NCI-H526 treated with DMSO at 0.1 percent for 48 hours (cell line): ENCODE data around the gene IL25.
"Not testable (repeated sequence)": the region's sequence is repeated elsewhere in the genome, so short reads cannot be mapped to it uniquely, and the experiment has no call there.

Experiments used
- DNase-seq: peaks from one replicate; lab custom pipeline; 2025; lab: John Stamatoyannopoulos, UW

Gene IL25

GRCh38 chr14:23375527-23376251 is 3.1 kb downstream of the IL25 start:
- no peak for DNase-seq

- no peak for DNase-seq
Observed at GRCh38 chr14:23376482-23377197, 4.0 kb downstream of the IL25 start, which contains the start of gene CMTM5. Gene CMTM5 (plus strand): TSS chr14:23377046. CDS start chr14:23377252, 206 bp downstream.

GRCh38 chr14:23377198-23377550 is 4.6 kb downstream of the IL25 start:
- no peak for DNase-seq

GRCh38 chr14:23377573-23378563 is 5.3 kb downstream of the IL25 start:
- DNase-seq, result no peak

GRCh38 chr14:23378612-23379220 is 6.1 kb downstream of the IL25 start:
- DNase-seq, result no peak

- DNase-seq, result peak; percentile 18
Observed at GRCh38 chr14:23379366-23380196, 7.0 kb downstream of the IL25 start.

- no peak for DNase-seq
Observed at GRCh38 chr14:23380197-23380914, 7.7 kb downstream of the IL25 start.

- no peak for DNase-seq
Observed at GRCh38 chr14:23380976-23381375, 8.4 kb downstream of the IL25 start.

- DNase-seq, result peak; percentile 73
Observed at GRCh38 chr14:23381871-23382270, 9.3 kb downstream of the IL25 start.

GRCh38 chr14:23382276-23382675 is 9.7 kb downstream of the IL25 start:
- DNase-seq, result no peak

GRCh38 chr14:23382731-23383440 is 10.3 kb downstream of the IL25 start:
- no peak for DNase-seq

- DNase-seq, result no peak
Observed at GRCh38 chr14:23384364-23385080, 11.9 kb downstream of the IL25 start.

GRCh38 chr14:23385244-23385641 is 12.6 kb downstream of the IL25 start:
- no peak for DNase-seq

- no peak for DNase-seq
Observed at GRCh38 chr14:23385642-23386265, 13.1 kb downstream of the IL25 start.

GRCh38 chr14:23386266-23386657 is 13.7 kb downstream of the IL25 start:
- not testable (repeated sequence) for DNase-seq

- DNase-seq, result no peak
Observed at GRCh38 chr14:23386999-23387398, 14.4 kb downstream of the IL25 start.

- no peak for DNase-seq
Observed at GRCh38 chr14:23387916-23388882, 15.6 kb downstream of the IL25 start.
